HCT116 (cell line): ENCODE measurements around the gene SPON1. TPM values are rescaled to one million over a fixed set of nuclear protein-coding genes. Genes with fewer than 3 reads are reported as not detected.

ENCODE experiments used
- ATAC-seq: fragments of 200-7000 bp; cut with Tn5 transposase; 2 replicates; pipeline ENCODE4 v1.9.1; 2020; ENCODE audit warnings: mild to moderate bottlenecking, moderate library complexity
- BruUV-seq: library from RNA; stranded (reverse); fragments of 400-500 nt; replicated peaks from 2 replicates; lab custom pipeline; 2021; lab: Mats Ljungman, UMichigan
- CTCF ChIA-PET: fragments of 300-600 bp; sonication (Branson Sonifier 250); formaldehyde crosslinking; loops from one replicate; lab custom pipeline; 2021; ENCODE audit warnings: antibody characterized with exemption; lab: Charles Lee
- POLR2A ChIA-PET: fragments of 300-600, 350-600 bp; sonication (Branson Sonifier 250); formaldehyde crosslinking; loops from one replicate; lab custom pipeline; 2021; ENCODE audit warnings: antibody characterized with exemption; lab: Charles Lee
- RAD21 ChIA-PET, 2 experiments: fragments of 300-600 bp; sonication (Branson Sonifier 250); formaldehyde crosslinking; loops; one replicate each; lab custom pipeline; 2023; ENCODE audit warnings: low total read pairs in 2 of 2; ENCODE audit not compliant: uncharacterized antibody in 2 of 2, unreplicated experiment in 2 of 2, low non-redundant PET in 1 of 2; lab: Charles Lee
- DNase-seq: peaks from one replicate; pipeline ENCODE4 v3.0.0-alpha.2; 2010; ENCODE audit warnings: low read depth, low spot score
- H2AFZ ChIP-seq: fragments of 200-600 bp; shearing (Covaris generic), sonication (generic); 2 replicates; pipeline ENCODE4 v1.6.1; 2017; ENCODE audit warnings: low read depth, mixed run types, mixed read lengths, antibody characterized with exemption, low read length; ENCODE audit not compliant: poor library complexity, severe bottlenecking
- H3K27ac ChIP-seq: 2 replicates; pipeline ENCODE4 v1.5.1; 2012; ENCODE audit warnings: low read depth, low read length
- H3K27me3 ChIP-seq: fragments of 200-600 bp; sonication (generic); 2 replicates; pipeline ENCODE4 v1.6.1; 2016; ENCODE audit warnings: mixed run types, low read length, mixed read lengths; ENCODE audit not compliant: insufficient read depth
- H3K36me3 ChIP-seq, 2 experiments: fragments of 200-500 bp in 1 of 2; fragments of 200-600 bp in 1 of 2; sonication (Bioruptor generic) in 1 of 2; sonication (generic) in 1 of 2; 2 replicates each; pipeline versions ENCODE4 v1.5.1 to v1.6.1; 2014 to 2016; ENCODE audit warnings: low read length in 2 of 2, inconsistent platforms in 1 of 2, mixed read lengths in 1 of 2, mixed run types in 1 of 2; ENCODE audit not compliant: insufficient read depth in 2 of 2, control insufficient read depth in 1 of 2
- H3K4me1 ChIP-seq, 2 experiments: fragments of 200-600 bp in 1 of 2; sonication (generic) in 1 of 2; 2 replicates each; pipeline versions ENCODE4 v1.5.1 to v1.6.1; 2012 to 2017; ENCODE audit warnings: low read length in 2 of 2, inconsistent platforms in 1 of 2, mild to moderate bottlenecking in 1 of 2, mixed read lengths in 1 of 2, mixed run types in 1 of 2, moderate library complexity in 1 of 2; ENCODE audit not compliant: insufficient read depth in 2 of 2, control insufficient read depth in 1 of 2
- H3K4me2 ChIP-seq: fragments of 200-600 bp; sonication (generic); 2 replicates; pipeline ENCODE4 v1.6.1; 2017; ENCODE audit warnings: mixed run types, low read length, mixed read lengths
- H3K4me3 ChIP-seq, 2 experiments: fragments of 200-600 bp in 1 of 2; sonication (generic) in 1 of 2; replicated peaks in 1 of 2; 2 replicates each; pipeline ENCODE4 v1.5.1; 2011 to 2016; ENCODE audit warnings: low read length in 2 of 2, control low read depth in 1 of 2, low read depth in 1 of 2, mild to moderate bottlenecking in 1 of 2, mixed read lengths in 1 of 2, mixed run types in 1 of 2
- H3K79me2 ChIP-seq: fragments of 200-600 bp; sonication (generic); 2 replicates; pipeline ENCODE4 v1.6.1; 2017; ENCODE audit warnings: mild to moderate bottlenecking, mixed run types, low read length, moderate library complexity, mixed read lengths; ENCODE audit not compliant: insufficient read depth
- H3K9ac ChIP-seq: fragments of 200-600 bp; sonication (generic); 2 replicates; pipeline ENCODE4 v1.6.1; 2016; ENCODE audit warnings: low read length, mixed read lengths
- H3K9me2 ChIP-seq: fragments of 200-600 bp; sonication (generic), shearing (Covaris generic); 2 replicates; pipeline ENCODE4 v1.6.1; 2017; ENCODE audit warnings: mixed run types, mild to moderate bottlenecking, moderate library complexity; ENCODE audit not compliant: insufficient read depth
- H3K9me3 ChIP-seq, 2 experiments: fragments of 200-500 bp in 1 of 2; fragments of 200-600 bp in 1 of 2; sonication (Bioruptor generic) in 1 of 2; sonication (generic) in 1 of 2; 2 replicates each; pipeline ENCODE4 v1.6.1; 2014 to 2017; ENCODE audit warnings: low read length in 2 of 2, mixed read lengths in 2 of 2, inconsistent platforms in 1 of 2, low read depth in 1 of 2, mild to moderate bottlenecking in 1 of 2, mixed run types in 1 of 2, moderate library complexity in 1 of 2; ENCODE audit not compliant: control insufficient read depth in 1 of 2, insufficient read depth in 1 of 2
- H4K20me1 ChIP-seq: fragments of 200-600 bp; sonication (generic), shearing (Covaris generic); 2 replicates; pipeline ENCODE4 v1.6.1; 2017; ENCODE audit warnings: mixed run types, mild to moderate bottlenecking, moderate library complexity; ENCODE audit not compliant: insufficient read depth
- CEBPB ChIP-seq: IDR thresholded peaks from 2 replicates; pipeline ENCODE4 v1.6.1; 2012; ENCODE audit warnings: low read depth
- EGR1 ChIP-seq: IDR thresholded peaks from 2 replicates; pipeline ENCODE4 v1.6.1; 2012; ENCODE audit warnings: low read depth
- EZH2 ChIP-seq: fragments of 200-600 bp; sonication (generic); IDR thresholded peaks from 2 replicates; pipeline ENCODE4 v1.6.1; 2017; ENCODE audit warnings: antibody characterized with exemption, mixed run types
- EZH2phosphoT487 ChIP-seq: fragments of 200-600 bp; IDR thresholded peaks from 2 replicates; pipeline ENCODE4 v1.6.1; 2018; ENCODE audit warnings: antibody characterized with exemption, borderline replicate concordance
- JUND ChIP-seq: IDR thresholded peaks from 2 replicates; pipeline ENCODE4 v1.6.1; 2012
- RAD21 ChIP-seq: IDR thresholded peaks from 2 replicates; pipeline ENCODE4 v1.6.1; 2012; ENCODE audit warnings: low read depth, mild to moderate bottlenecking
- SP1 ChIP-seq: IDR thresholded peaks from 2 replicates; pipeline ENCODE4 v1.6.1; 2012; ENCODE audit warnings: low read depth
- SRF ChIP-seq: IDR thresholded peaks from 2 replicates; pipeline ENCODE4 v1.6.1; 2012; ENCODE audit warnings: low read depth
- YY1 ChIP-seq: IDR thresholded peaks from 2 replicates; pipeline ENCODE4 v1.6.1; 2011; ENCODE audit warnings: low read length, low read depth, moderate library complexity, mild to moderate bottlenecking; ENCODE audit not compliant: insufficient replicate concordance; ENCODE audit errors: extremely low read depth
- intact Hi-C: fragments of 100-400 bp; cut with micrococcal nuclease; formaldehyde crosslinking; loops from 2 replicates; pipeline ENCODE4 v1.10.0; 2022
- total RNA-seq: library from RNA; stranded (reverse); gene quantifications from one replicate; pipeline ENCODE4 v1.2.1, GENCODE V29; 2021; ENCODE audit not compliant: unreplicated experiment
- TF ChIP-seq, protein P1 (sequence below): IDR thresholded peaks from 2 replicates; pipeline ENCODE4 v1.6.1; 2011; ENCODE audit warnings: mild to moderate bottlenecking, low read length, moderate library complexity; ENCODE audit not compliant: insufficient replicate concordance; ENCODE audit errors: extremely low read depth

Gene SPON1
- total RNA-seq, 1 experiment from 2014 or later = 0.17 TPM

DNA sequence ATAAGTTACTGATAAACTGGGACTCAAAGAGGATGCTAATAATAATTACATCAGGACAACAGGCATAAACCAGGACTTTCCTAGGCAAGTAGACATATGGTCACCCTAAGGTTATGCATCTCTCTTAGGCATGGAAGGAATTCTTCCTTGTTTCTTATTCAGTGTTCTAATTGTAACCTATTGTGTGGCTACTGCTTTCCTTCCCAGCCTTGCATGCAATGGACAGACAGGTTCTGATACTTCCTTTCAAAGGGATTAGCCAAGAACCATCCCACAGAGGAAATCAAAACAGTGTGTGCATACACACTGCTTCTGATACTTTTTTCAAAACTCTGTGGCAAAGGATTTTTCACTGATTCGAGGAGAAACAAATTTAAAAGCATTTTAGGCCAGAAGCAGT lies 348.2 kb downstream of the SPON1 start:
- BruUV-seq = no TSS peak
- H3K27ac ChIP-seq = no peak overlapping the region
- DNase-seq (no peak), ATAC-seq (no peak)
- peaks cover 9% of the 10 kb centered on the region; the same call in 1 of the 2 replicates for H4K20me1 ChIP-seq
- ChIA-PET CTCF (no interaction called here), POLR2A (no interaction called here), RAD21 (no interaction called here)
- H3K4me2 ChIP-seq = no peak overlapping the region
- no peak overlapping the region for H3K9ac ChIP-seq
- H2AFZ ChIP-seq = no peak overlapping the region
- H3K4me3 ChIP-seq = no peak overlapping the region
- intact Hi-C loops = no loop called here
- peaks cover 0 to 5% of the 10 kb centered on the region in 2 experiments; a peak in 1 of 4 replicates for H3K4me1 ChIP-seq
- peaks cover 81% of the 10 kb centered on the region for H3K79me2 ChIP-seq
- TF ChIP-seq EZH2 = no peak
- no peak for TF ChIP-seq JUND
- TF ChIP-seq YY1 = no peak
- TF ChIP-seq CEBPB = no peak
- TF ChIP-seq, protein P1, sequence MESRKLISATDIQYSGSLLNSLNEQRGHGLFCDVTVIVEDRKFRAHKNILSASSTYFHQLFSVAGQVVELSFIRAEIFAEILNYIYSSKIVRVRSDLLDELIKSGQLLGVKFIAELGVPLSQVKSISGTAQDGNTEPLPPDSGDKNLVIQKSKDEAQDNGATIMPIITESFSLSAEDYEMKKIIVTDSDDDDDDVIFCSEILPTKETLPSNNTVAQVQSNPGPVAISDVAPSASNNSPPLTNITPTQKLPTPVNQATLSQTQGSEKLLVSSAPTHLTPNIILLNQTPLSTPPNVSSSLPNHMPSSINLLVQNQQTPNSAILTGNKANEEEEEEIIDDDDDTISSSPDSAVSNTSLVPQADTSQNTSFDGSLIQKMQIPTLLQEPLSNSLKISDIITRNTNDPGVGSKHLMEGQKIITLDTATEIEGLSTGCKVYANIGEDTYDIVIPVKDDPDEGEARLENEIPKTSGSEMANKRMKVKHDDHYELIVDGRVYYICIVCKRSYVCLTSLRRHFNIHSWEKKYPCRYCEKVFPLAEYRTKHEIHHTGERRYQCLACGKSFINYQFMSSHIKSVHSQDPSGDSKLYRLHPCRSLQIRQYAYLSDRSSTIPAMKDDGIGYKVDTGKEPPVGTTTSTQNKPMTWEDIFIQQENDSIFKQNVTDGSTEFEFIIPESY = no peak
- TF ChIP-seq SP1 = no peak
- no peak for TF ChIP-seq EZH2phosphoT487
- no peak for TF ChIP-seq RAD21
- no peak for TF ChIP-seq EGR1
- no peak for TF ChIP-seq SRF
- no peaks in the 10 kb centered on the region for H3K27me3 ChIP-seq
- no peaks in the 10 kb centered on the region for H3K9me3 ChIP-seq
- H3K9me2 ChIP-seq = no peaks in the 10 kb centered on the region
- no peaks in the 10 kb centered on the region for H3K36me3 ChIP-seq
